ENCODE data around the gene MAPK8IP3.

DNA sequence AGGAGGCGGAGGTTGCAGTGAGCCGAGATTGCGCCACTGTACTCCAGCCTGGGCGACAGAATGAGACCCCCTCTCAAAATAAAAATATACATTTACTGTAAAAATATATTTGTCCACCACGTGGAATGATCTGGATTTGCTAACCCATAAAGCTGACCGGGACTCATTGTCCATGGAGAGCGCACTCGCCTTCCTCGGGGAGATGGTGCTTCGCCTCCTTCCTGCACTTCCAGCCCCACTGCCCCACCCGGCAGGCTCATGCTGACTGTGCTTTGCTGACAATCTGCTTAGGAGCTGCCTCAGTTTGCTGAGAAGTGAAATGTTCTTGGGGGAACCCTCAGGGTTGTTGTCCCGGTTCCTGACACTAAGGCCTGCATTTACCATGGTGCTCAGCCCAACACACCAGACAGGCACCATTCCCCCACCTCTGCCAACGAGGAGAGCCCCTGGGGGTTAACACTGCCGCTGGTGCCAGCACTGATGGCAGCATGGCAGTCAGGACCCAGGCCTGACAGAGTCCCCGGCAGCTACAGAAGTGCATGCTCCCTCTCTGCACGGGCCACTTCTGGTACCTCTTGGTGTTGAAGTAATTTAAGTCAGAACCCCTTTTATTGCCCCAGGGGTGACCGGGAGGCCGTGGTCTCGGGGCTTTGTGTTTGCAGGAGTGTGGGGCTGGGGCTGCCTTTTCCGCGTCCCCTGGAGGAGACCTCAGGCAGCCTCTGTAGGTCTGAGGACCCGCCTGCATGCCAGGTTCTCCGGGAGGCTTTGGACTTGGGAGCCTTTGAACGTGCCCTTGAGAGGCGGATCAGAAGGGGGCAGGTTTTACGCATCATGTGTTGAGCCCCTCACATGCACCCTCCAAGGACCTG, 79.2 kb downstream of the MAPK8IP3 start:
- TF ChIP-seq, protein P1, sequence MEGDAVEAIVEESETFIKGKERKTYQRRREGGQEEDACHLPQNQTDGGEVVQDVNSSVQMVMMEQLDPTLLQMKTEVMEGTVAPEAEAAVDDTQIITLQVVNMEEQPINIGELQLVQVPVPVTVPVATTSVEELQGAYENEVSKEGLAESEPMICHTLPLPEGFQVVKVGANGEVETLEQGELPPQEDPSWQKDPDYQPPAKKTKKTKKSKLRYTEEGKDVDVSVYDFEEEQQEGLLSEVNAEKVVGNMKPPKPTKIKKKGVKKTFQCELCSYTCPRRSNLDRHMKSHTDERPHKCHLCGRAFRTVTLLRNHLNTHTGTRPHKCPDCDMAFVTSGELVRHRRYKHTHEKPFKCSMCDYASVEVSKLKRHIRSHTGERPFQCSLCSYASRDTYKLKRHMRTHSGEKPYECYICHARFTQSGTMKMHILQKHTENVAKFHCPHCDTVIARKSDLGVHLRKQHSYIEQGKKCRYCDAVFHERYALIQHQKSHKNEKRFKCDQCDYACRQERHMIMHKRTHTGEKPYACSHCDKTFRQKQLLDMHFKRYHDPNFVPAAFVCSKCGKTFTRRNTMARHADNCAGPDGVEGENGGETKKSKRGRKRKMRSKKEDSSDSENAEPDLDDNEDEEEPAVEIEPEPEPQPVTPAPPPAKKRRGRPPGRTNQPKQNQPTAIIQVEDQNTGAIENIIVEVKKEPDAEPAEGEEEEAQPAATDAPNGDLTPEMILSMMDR (IDR thresholded peaks at IDR 0.05), result no peak
- TF ChIP-seq POLR2A (IDR thresholded peaks at IDR 0.05), result no peak

All from Peyer's patch (tissue), 4 donors.